HepG2 (cell line): ENCODE results near the gene ABCD1. TPM values are rescaled to one million over a fixed set of nuclear protein-coding genes. Genes with fewer than 3 reads are reported as not detected.

Source experiments
- BCL3 ChIP-seq: sonication (generic); formaldehyde crosslinking; IDR thresholded peaks from 2 replicates; pipeline ENCODE4 v1.5.1; 2020; ENCODE audit warnings: mild to moderate bottlenecking, missing genetic modification reagents, moderate library complexity
- ELF1 ChIP-seq: sonication (generic); formaldehyde crosslinking; IDR thresholded peaks from 2 replicates; pipeline ENCODE4 v1.4.0; 2020; ENCODE audit warnings: missing genetic modification reagents
- HOXD1 ChIP-seq: sonication (generic); formaldehyde crosslinking; IDR thresholded peaks from 2 replicates; pipeline ENCODE4 v1.5.0; 2020; ENCODE audit warnings: missing genetic modification reagents
- ISX ChIP-seq: sonication (generic); formaldehyde crosslinking; conservative IDR thresholded peaks from 2 replicates; pipeline ENCODE4 v1.5.0; 2020; ENCODE audit warnings: missing genetic modification reagents
- PAXIP1 ChIP-seq: sonication (generic); formaldehyde crosslinking; conservative IDR thresholded peaks from 2 replicates; pipeline ENCODE4 v1.4.0; 2020; ENCODE audit warnings: mild to moderate bottlenecking, missing genetic modification reagents, moderate library complexity
- PHF8 ChIP-seq: sonication (generic); formaldehyde crosslinking; IDR thresholded peaks from 2 replicates; pipeline ENCODE4 v1.5.0; 2020; ENCODE audit warnings: missing genetic modification reagents
- TBL1XR1 ChIP-seq: fragments of 150-350 bp; IDR thresholded peaks from 2 replicates; pipeline ENCODE4 v1.6.1; 2014; ENCODE audit warnings: borderline replicate concordance, low read length; ENCODE audit not compliant: partially characterized antibody
- ZBTB8A ChIP-seq: sonication (generic); formaldehyde crosslinking; IDR thresholded peaks from 2 replicates; pipeline ENCODE4 v1.4.0; 2020; ENCODE audit warnings: mild to moderate bottlenecking, low read depth, missing genetic modification reagents, borderline replicate concordance
- ZNF251 ChIP-seq: sonication (generic); formaldehyde crosslinking; IDR thresholded peaks from 2 replicates; pipeline ENCODE4 v1.9.0; 2021; ENCODE audit warnings: mild to moderate bottlenecking, missing genetic modification reagents
- polyA plus RNA-seq, 8 experiments: library from polyadenylated mRNA; depleted of rRNA in 3 of 8; stranded (reverse) in 7 of 8; unstranded in 1 of 8; fragments of >200 nt; fragmentation: Illumina TruSeq in 4 of 8; extraction: Trizol in 4 of 8; gene quantifications; 2 replicates each; pipeline versions ENCODE4 v1.2.1 to v1.2.3, GENCODE V29; 2011 to 2016; ENCODE audit warnings: low read depth in 4 of 8, missing spikeins in 1 of 8, mixed read lengths in 1 of 8; ENCODE audit not compliant: insufficient read depth in 1 of 8
- total RNA-seq, 5 experiments: library from RNA; depleted of rRNA; stranded (reverse); fragments of >200 nt; fragmentation: Illumina TruSeq; extraction: Trizol; gene quantifications; 2 replicates each; pipeline ENCODE4 v1.2.3, GENCODE V29; 2016; ENCODE audit warnings: low read depth in 1 of 5
- TF ChIP-seq, protein P1 (sequence below): sonication (generic); formaldehyde crosslinking; IDR thresholded peaks from 2 replicates; pipeline ENCODE4 v1.4.0; 2020; ENCODE audit warnings: mild to moderate bottlenecking, low read depth, missing genetic modification reagents
- TF ChIP-seq, protein P2 (sequence below): IDR thresholded peaks from 2 replicates; pipeline ENCODE4 v1.4.0; 2020; ENCODE audit warnings: mild to moderate bottlenecking, missing genetic modification reagents
- TF ChIP-seq, protein P3 (sequence below): IDR thresholded peaks from 2 replicates; pipeline ENCODE4 v1.6.1; 2018; ENCODE audit warnings: missing genetic modification reagents, mild to moderate bottlenecking, missing compliant biosample characterization

Gene ABCD1
- total and polyA plus RNA-seq, 2 of the 13 experiments (the other 11 are each of a cell fraction or from before 2014, with no cell fraction given) = 11.4 to 15.9 TPM

DNA sequence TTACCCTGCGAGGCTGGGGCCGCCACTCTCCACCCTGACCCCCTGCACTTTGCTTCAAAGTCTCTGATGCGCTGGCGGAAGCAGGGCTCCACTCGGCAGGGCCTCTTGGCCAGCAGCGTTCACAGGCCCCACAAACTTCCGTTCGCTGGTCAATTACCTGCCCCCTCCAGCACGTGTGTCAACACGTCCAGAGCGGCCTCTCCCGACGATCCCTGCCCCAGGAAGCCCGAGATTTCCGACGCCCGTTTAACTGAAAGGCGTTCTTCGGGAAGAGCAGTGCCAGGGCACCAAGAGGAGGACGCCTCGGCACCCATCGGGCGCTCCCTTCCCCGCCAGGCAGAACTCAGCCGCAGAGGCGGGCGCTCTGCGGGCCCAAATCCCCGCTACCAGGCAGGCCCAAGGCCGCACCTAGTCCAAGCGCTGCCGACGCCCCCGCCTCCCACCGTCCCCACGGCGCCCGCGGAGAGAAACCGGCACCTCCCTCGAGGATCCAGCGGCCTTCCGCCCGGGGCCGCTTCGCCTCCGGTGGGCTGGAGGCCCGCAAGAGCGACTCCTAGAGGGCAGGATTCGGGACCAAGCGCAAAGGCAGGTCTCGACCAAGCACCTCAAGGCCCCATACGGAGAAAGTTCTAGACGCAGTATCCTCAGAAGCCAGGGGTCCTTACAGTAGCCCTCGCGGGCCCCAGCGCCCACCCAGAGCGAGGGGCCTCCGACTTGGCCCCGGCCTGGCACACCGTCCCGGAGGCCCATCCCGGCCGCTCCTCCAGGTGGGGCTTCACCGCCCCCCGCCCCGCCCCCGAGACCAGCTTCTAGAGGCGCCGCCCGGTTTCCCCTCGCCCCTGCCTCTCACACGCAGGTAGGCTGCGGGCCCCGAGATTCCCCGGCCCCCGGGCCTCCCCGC is 1.1 kb upstream of the ABCD1 start (continued):
- TF ChIP-seq, protein P1, sequence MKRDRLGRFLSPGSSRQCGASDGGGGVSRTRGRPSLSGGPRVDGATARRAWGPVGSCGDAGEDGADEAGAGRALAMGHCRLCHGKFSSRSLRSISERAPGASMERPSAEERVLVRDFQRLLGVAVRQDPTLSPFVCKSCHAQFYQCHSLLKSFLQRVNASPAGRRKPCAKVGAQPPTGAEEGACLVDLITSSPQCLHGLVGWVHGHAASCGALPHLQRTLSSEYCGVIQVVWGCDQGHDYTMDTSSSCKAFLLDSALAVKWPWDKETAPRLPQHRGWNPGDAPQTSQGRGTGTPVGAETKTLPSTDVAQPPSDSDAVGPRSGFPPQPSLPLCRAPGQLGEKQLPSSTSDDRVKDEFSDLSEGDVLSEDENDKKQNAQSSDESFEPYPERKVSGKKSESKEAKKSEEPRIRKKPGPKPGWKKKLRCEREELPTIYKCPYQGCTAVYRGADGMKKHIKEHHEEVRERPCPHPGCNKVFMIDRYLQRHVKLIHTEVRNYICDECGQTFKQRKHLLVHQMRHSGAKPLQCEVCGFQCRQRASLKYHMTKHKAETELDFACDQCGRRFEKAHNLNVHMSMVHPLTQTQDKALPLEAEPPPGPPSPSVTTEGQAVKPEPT (CRISPR knock-in tag) = no peak
- TF ChIP-seq BCL3 (CRISPR knock-in tag) (peak; percentile 62; the same call in 1 of the 2 replicates), ZBTB8A (CRISPR knock-in tag) (peak; percentile 65; the same call in 1 of the 2 replicates), PHF8 (peak; percentile 56; the same call in 1 of the 2 replicates), ISX (no peak), TBL1XR1 (no peak), HOXD1 (0 out of 2 replicates have a peak, but pooled peaks have one; percentile 42), ELF1 (CRISPR knock-in tag) (peak; percentile 19; the same call in 1 of the 2 replicates), PAXIP1 (CRISPR knock-in tag) (peak; percentile 75; the same call in 1 of the 2 replicates), ZNF251 (0 out of 2 replicates have a peak, but pooled peaks have one; percentile 20)
- TF ChIP-seq, protein P2, sequence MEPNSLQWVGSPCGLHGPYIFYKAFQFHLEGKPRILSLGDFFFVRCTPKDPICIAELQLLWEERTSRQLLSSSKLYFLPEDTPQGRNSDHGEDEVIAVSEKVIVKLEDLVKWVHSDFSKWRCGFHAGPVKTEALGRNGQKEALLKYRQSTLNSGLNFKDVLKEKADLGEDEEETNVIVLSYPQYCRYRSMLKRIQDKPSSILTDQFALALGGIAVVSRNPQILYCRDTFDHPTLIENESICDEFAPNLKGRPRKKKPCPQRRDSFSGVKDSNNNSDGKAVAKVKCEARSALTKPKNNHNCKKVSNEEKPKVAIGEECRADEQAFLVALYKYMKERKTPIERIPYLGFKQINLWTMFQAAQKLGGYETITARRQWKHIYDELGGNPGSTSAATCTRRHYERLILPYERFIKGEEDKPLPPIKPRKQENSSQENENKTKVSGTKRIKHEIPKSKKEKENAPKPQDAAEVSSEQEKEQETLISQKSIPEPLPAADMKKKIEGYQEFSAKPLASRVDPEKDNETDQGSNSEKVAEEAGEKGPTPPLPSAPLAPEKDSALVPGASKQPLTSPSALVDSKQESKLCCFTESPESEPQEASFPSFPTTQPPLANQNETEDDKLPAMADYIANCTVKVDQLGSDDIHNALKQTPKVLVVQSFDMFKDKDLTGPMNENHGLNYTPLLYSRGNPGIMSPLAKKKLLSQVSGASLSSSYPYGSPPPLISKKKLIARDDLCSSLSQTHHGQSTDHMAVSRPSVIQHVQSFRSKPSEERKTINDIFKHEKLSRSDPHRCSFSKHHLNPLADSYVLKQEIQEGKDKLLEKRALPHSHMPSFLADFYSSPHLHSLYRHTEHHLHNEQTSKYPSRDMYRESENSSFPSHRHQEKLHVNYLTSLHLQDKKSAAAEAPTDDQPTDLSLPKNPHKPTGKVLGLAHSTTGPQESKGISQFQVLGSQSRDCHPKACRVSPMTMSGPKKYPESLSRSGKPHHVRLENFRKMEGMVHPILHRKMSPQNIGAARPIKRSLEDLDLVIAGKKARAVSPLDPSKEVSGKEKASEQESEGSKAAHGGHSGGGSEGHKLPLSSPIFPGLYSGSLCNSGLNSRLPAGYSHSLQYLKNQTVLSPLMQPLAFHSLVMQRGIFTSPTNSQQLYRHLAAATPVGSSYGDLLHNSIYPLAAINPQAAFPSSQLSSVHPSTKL (CRISPR knock-in tag) = 0 out of 2 replicates have a peak, but pooled peaks have one; percentile 10
- TF ChIP-seq, protein P3, sequence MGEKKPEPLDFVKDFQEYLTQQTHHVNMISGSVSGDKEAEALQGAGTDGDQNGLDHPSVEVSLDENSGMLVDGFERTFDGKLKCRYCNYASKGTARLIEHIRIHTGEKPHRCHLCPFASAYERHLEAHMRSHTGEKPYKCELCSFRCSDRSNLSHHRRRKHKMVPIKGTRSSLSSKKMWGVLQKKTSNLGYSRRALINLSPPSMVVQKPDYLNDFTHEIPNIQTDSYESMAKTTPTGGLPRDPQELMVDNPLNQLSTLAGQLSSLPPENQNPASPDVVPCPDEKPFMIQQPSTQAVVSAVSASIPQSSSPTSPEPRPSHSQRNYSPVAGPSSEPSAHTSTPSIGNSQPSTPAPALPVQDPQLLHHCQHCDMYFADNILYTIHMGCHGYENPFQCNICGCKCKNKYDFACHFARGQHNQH (CRISPR knock-in tag) = 0 out of 2 replicates have a peak, but pooled peaks have one; percentile 22
